LNCAP (cell line): ENCODE results near the gene ARVCF.

Experiments
- CTCF ChIP-seq: fragments of 450-650 bp; IDR thresholded peaks from 2 replicates; pipeline ENCODE4 v1.5.1; 2017; ENCODE audit warnings: mild to moderate bottlenecking

Gene ARVCF

GRCh38 chr22:19930551-19931486 lies 85.8 kb downstream of the ARVCF start:
- TF ChIP-seq CTCF, result no peak

- no peak for TF ChIP-seq CTCF
These were observed 86.8 kb downstream of the ARVCF start for GRCh38 chr22:19929586-19930550.

- TF ChIP-seq CTCF, result no peak
These were observed 88.4 kb downstream of the ARVCF start for GRCh38 chr22:19928207-19928606.

GRCh38 chr22:19927696-19928095 lies 88.9 kb downstream of the ARVCF start:
- TF ChIP-seq CTCF, result no peak

- TF ChIP-seq CTCF, result no peak
These were observed 92.6 kb downstream of the ARVCF start for GRCh38 chr22:19923914-19924513.

- TF ChIP-seq CTCF, result no peak
These were observed 95.0 kb downstream of the ARVCF start for GRCh38 chr22:19921544-19922081.
